ENCODE measurements around the gene HINT1. TPM values are rescaled to one million over a fixed set of nuclear protein-coding genes. Genes with fewer than 3 reads are reported as not detected.

The HINT1 gene
- total RNA-seq, 1 experiment from 2014 or later: 249 TPM

- no peak overlapping the region for H2BK5ac ChIP-seq (ENCODE audit: insufficient read length, low read length)
- no peaks in the 10 kb centered on the region for H3K23me2 ChIP-seq (ENCODE audit: insufficient read length, low read depth, low read length, poor library complexity, severe bottlenecking)
- no peak overlapping the region for H3K4me2 ChIP-seq (ENCODE audit: insufficient read depth, insufficient read length, low read length)
- TF ChIP-seq CTCF (conservative IDR thresholded peaks at IDR 0.05): no peak
- Mint-ChIP-seq H3K9me3 (no peaks in the 10 kb centered on the region), H3K27me3 (ENCODE audit: low read depth) (no peaks in the 10 kb centered on the region), H3K27ac (no peak overlapping the region), H3K4me3 (no peak overlapping the region), H3K4me1 (no peaks in the 10 kb centered on the region), H3K36me3 (ENCODE audit: insufficient read depth in 1 of 3, low read depth in 3 of 3) (peaks cover 0 to 5% (median 3%) of the 10 kb centered on the region in 3 experiments; a peak in 3 of 7 replicates)
- H2AK5ac ChIP-seq (ENCODE audit: insufficient read length, low read length): no peak overlapping the region
- no peak overlapping the region for H3K23ac ChIP-seq (ENCODE audit: insufficient read length, low read depth, low read length)
- H3K4me1 ChIP-seq (ENCODE audit: insufficient read depth, low read length): no peaks in the 10 kb centered on the region
- no peak overlapping the region for H2BK15ac ChIP-seq (ENCODE audit: low read depth, low read length)
- no peaks in the 10 kb centered on the region for H3K27me3 ChIP-seq (ENCODE audit: insufficient read depth, low read length)
- no peak overlapping the region for H3T11ph ChIP-seq (ENCODE audit: low read length)
- H3K79me1 ChIP-seq (ENCODE audit: insufficient read depth, low read depth, low read length, poor library complexity, severe bottlenecking): no peaks in the 10 kb centered on the region
- H4K91ac ChIP-seq (ENCODE audit: insufficient read length, low read depth, low read length): no peak overlapping the region
- H2AFZ ChIP-seq (ENCODE audit: low read length): no peak overlapping the region
- H3K56ac ChIP-seq (ENCODE audit: insufficient read length, low read depth, low read length): no peak overlapping the region
- no CpG with 5 or more reads among the region's 3 CpGs for WGBS (ENCODE audit: extremely low coverage, insufficient read length, low lambda C conversion rate)
- no peak overlapping the region for H2BK12ac ChIP-seq (ENCODE audit: insufficient read length, low read depth, low read length)
- H4K8ac ChIP-seq (replicated peaks; ENCODE audit: insufficient read length, low read depth, low read length): no peak overlapping the region
- no peak overlapping the region for H3K18ac ChIP-seq (ENCODE audit: insufficient read length, low read depth, low read length)
- DNase-seq: no peak
- H3K79me2 ChIP-seq (ENCODE audit: insufficient read depth, low read length): no peaks in the 10 kb centered on the region
- H3K9me3 ChIP-seq (ENCODE audit: control insufficient read depth, low read depth, low read length): no peaks in the 10 kb centered on the region
- H2BK120ac ChIP-seq (ENCODE audit: low read depth, low read length, poor library complexity, severe bottlenecking): no peak overlapping the region
- H4K20me1 ChIP-seq (ENCODE audit: control insufficient read depth, insufficient read depth, insufficient read length): no peaks in the 10 kb centered on the region
- no peak overlapping the region for H4K5ac ChIP-seq (ENCODE audit: insufficient read length, low read depth, low read length)
- no peak overlapping the region for H3K9ac ChIP-seq (ENCODE audit: extremely low read depth, insufficient read length, low read length)
- no peak overlapping the region for H3K27ac ChIP-seq (ENCODE audit: insufficient read length, low read depth, low read length)
- H2BK20ac ChIP-seq (ENCODE audit: low read depth, low read length, poor library complexity, severe bottlenecking): no peak overlapping the region
- H3K14ac ChIP-seq (ENCODE audit: insufficient read depth, low read length): no peak overlapping the region
- no peak overlapping the region for H3K4ac ChIP-seq (ENCODE audit: low read depth, low read length)
Measured at GRCh38 chr5:131186561-131187256, 21.7 kb upstream of the HINT1 start.

Measured in H9 (cell line).